GM12875 (cell line): ENCODE data around the gene TPST1.

ENCODE experiments used
- H3K4me3 ChIP-seq: one replicate; pipeline ENCODE4 v1.5.1; 2011; ENCODE audit warnings: low read depth, low read length, control low read depth
- TF ChIP-seq, protein P1 (sequence below): IDR thresholded peaks from 2 replicates; pipeline ENCODE4 v1.5.1; 2011; ENCODE audit warnings: low read depth, mild to moderate bottlenecking, control low read depth, inconsistent platforms, low read length, moderate library complexity, borderline replicate concordance; ENCODE audit not compliant: insufficient read depth

TPST1 gene

DNA sequence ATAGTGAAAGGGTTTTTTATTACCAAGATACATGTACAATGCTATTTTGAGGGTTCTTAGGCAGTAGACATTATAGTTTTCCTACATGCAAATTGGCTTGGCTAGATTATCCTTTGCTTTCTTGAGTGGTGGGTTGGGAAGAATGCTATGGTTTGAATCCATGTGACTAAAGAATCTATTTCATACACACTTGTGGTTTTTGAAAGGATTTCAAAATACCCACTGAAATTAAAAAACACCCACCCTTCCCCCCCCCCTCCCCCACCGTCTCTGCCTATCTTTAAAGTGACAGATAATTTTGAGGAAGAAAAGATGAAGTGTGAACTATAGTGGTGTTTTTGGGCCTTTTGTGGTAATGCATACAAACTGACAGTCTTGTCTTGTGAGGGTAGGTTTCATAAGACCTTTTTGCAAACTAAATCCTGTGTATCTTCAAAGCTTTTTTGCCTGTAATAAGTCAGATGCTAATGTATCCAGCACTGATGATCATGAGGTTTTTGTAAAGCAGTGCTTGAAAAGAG, 90.9 kb downstream of the TPST1 start:
- H3K4me3 ChIP-seq: no peak overlapping the region
- TF ChIP-seq, protein P1, sequence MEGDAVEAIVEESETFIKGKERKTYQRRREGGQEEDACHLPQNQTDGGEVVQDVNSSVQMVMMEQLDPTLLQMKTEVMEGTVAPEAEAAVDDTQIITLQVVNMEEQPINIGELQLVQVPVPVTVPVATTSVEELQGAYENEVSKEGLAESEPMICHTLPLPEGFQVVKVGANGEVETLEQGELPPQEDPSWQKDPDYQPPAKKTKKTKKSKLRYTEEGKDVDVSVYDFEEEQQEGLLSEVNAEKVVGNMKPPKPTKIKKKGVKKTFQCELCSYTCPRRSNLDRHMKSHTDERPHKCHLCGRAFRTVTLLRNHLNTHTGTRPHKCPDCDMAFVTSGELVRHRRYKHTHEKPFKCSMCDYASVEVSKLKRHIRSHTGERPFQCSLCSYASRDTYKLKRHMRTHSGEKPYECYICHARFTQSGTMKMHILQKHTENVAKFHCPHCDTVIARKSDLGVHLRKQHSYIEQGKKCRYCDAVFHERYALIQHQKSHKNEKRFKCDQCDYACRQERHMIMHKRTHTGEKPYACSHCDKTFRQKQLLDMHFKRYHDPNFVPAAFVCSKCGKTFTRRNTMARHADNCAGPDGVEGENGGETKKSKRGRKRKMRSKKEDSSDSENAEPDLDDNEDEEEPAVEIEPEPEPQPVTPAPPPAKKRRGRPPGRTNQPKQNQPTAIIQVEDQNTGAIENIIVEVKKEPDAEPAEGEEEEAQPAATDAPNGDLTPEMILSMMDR: no peak

- TF ChIP-seq, protein P1: no peak
Observed at GRCh38 chr7:66296557-66296956, 91.4 kb downstream of the TPST1 start.

DNA sequence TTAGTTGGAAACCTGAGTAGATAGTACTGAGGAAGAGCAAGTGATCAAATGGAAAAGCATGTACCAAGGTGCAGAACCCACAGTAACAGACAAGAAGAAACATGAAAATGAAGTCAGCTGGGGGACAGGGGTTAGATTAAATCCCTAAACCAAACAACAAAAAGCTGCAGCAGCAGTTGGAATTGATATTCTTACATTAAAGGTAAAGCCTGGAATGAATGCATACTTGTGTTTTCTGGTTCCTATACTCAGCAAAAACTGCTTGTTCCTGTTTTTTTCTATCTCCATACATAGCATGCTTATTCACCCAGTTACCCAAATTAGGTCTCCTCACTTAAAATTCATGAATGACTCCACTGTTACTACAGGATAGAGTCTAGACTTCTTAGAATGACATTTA, 92.4 kb downstream of the TPST1 start:
- no peak overlapping the region for H3K4me3 ChIP-seq
- TF ChIP-seq, protein P1: no peak

More at GRCh38 chr7:66296557-66296956, 91.4 kb downstream of the TPST1 start:
- H3K4me3 ChIP-seq: no peak overlapping the region

GRCh38 chr7:66301249-66301648, 96.1 kb downstream of the TPST1 start:
- no peak overlapping the region for H3K4me3 ChIP-seq
- TF ChIP-seq, protein P1: no peak

- H3K4me3 ChIP-seq: no peak overlapping the region
- TF ChIP-seq, protein P1: no peak
Observed at GRCh38 chr7:66301737-66302136, 96.6 kb downstream of the TPST1 start.

GRCh38 chr7:66303454-66304155, 98.5 kb downstream of the TPST1 start:
- TF ChIP-seq, protein P1: no peak

GRCh38 chr7:66304536-66304935, 99.4 kb downstream of the TPST1 start:
- TF ChIP-seq, protein P1: no peak
- no peak overlapping the region for H3K4me3 ChIP-seq

More at GRCh38 chr7:66303454-66304155, 98.5 kb downstream of the TPST1 start:
- H3K4me3 ChIP-seq: no peak overlapping the region
